Lung (tissue), 12 donors: ENCODE results near the gene ZNF841. TPM values are rescaled to one million over a fixed set of nuclear protein-coding genes. Genes with fewer than 3 reads are reported as not detected.
"Not testable (repeated sequence)": the region's sequence is repeated elsewhere in the genome, so short reads cannot be mapped to it uniquely, and the experiment has no call there.

Experiments
- ATAC-seq: fragments of 200-7000 bp; cut with Tn5 transposase; one replicate; pipeline ENCODE4 v1.9.1; 2020; ENCODE audit warnings: moderate number of reproducible peaks; ENCODE audit not compliant: insufficient read depth, low FRiP score
- DNase-seq, 3 donors: peaks; one replicate each; pipeline ENCODE4 v3.0.0-alpha.2; 2013 to 2017
- H3K27ac ChIP-seq, 2 donors: one replicate each; pipeline ENCODE4 v1.5.1; 2013; ENCODE audit warnings: mild to moderate bottlenecking in 2 of 2, moderate library complexity in 2 of 2, control low read depth in 1 of 2, inconsistent platforms in 1 of 2, low read depth in 1 of 2, low read length in 1 of 2
- H3K27me3 ChIP-seq, 3 donors: one replicate each; pipeline ENCODE4 v1.5.1; 2013; ENCODE audit warnings: low read length in 2 of 3; ENCODE audit not compliant: control insufficient read depth in 3 of 3, insufficient read depth in 3 of 3
- H3K36me3 ChIP-seq, 4 donors: one replicate each; pipeline ENCODE4 v1.5.1; 2013; ENCODE audit warnings: low read length in 4 of 4, mild to moderate bottlenecking in 1 of 4, moderate library complexity in 1 of 4; ENCODE audit not compliant: control insufficient read depth in 4 of 4, insufficient read depth in 4 of 4
- H3K4me1 ChIP-seq, 5 donors: one replicate each; pipeline ENCODE4 v1.5.1; 2013; ENCODE audit warnings: low read length in 5 of 5, mild to moderate bottlenecking in 2 of 5, moderate library complexity in 1 of 5; ENCODE audit not compliant: control insufficient read depth in 5 of 5, insufficient read depth in 5 of 5
- H3K4me3 ChIP-seq: one replicate; pipeline ENCODE4 v1.5.1; 2013; ENCODE audit warnings: mild to moderate bottlenecking, control low read depth, moderate library complexity
- H3K9ac ChIP-seq, 2 donors: one replicate each; pipeline ENCODE4 v1.5.1; 2013; ENCODE audit warnings: low read length in 2 of 2, control low read depth in 1 of 2; ENCODE audit not compliant: insufficient read depth in 1 of 2
- H3K9me3 ChIP-seq, 4 donors: one replicate each; pipeline ENCODE4 v1.5.1; 2013; ENCODE audit warnings: low read length in 3 of 4, mild to moderate bottlenecking in 1 of 4, moderate library complexity in 1 of 4; ENCODE audit not compliant: control insufficient read depth in 4 of 4, insufficient read depth in 3 of 4
- WGBS, 2 donors: extraction: QIAGEN DNeasy Blood & Tissue Kit; methylation state at CpG; one replicate each; pipeline ENCODE4 v1.1.7; 2013; 5-methylcytosine and 5-hydroxymethylcytosine counted together
- polyA plus RNA-seq, 2 donors: library from polyadenylated mRNA; stranded (reverse); fragments of 200-250 nt; gene quantifications; one replicate each; pipeline ENCODE4 v1.2.1, GENCODE V29; 2013
- total RNA-seq, 2 donors: library from RNA; depleted of rRNA in 1 of 2; stranded (reverse); fragments of >200 nt in 1 of 2; gene quantifications; one replicate each; pipeline ENCODE4 v1.2.1, GENCODE V29; 2014 to 2021
- TF ChIP-seq, protein P1 (sequence below): IDR thresholded peaks from 2 replicates; pipeline ENCODE4 v1.5.1; 2012; ENCODE audit warnings: mild to moderate bottlenecking; ENCODE audit errors: control extremely low read depth, extremely low read depth
- donor health status: control.
- donor health status: control.
- donor health status: Bipolar disorder and iron deficiency.
- donor health status: healthy.
- donor health status: DM: yes; HTN: yes; CAD: no.

Gene ZNF841
- total and polyA plus RNA-seq, 4 donors, result 5.5 to 30.4 (median 15.8) TPM

DNA sequence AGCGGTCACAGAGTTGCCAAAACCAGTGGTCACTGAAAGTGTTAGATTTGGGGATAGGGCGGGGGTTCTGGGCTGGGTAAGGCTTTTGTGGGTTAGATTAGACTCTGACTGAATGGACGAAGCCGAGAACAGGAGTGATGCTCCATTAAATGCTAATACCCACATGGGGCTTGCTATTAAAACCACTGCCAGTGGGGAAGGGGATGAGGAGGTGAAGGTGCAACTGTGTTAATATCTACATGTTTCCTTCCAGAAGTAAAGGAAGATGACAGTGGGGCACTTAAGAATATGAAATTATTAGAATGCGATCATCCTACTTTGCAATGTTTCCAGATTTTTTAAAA is 66.8 kb downstream of the ZNF841 start:
- no peaks in the 10 kb centered on the region for H3K27me3 ChIP-seq
- 16 to 20% methylated on average over 5 of the region's 5 CpGs for WGBS, 2 donors
- DNase-seq, result no peak
- TF ChIP-seq, protein P1, sequence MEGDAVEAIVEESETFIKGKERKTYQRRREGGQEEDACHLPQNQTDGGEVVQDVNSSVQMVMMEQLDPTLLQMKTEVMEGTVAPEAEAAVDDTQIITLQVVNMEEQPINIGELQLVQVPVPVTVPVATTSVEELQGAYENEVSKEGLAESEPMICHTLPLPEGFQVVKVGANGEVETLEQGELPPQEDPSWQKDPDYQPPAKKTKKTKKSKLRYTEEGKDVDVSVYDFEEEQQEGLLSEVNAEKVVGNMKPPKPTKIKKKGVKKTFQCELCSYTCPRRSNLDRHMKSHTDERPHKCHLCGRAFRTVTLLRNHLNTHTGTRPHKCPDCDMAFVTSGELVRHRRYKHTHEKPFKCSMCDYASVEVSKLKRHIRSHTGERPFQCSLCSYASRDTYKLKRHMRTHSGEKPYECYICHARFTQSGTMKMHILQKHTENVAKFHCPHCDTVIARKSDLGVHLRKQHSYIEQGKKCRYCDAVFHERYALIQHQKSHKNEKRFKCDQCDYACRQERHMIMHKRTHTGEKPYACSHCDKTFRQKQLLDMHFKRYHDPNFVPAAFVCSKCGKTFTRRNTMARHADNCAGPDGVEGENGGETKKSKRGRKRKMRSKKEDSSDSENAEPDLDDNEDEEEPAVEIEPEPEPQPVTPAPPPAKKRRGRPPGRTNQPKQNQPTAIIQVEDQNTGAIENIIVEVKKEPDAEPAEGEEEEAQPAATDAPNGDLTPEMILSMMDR, result no peak
- H3K4me1 ChIP-seq, result peaks cover 0 to 7% (median 2%) of the 10 kb centered on the region in 5 donors
- peaks cover 15 to 26% (median 24%) of the 10 kb centered on the region in 4 donors for H3K9me3 ChIP-seq
- H3K9ac ChIP-seq, result peak overlapping the region; percentile 85 to 99
- H3K36me3 ChIP-seq, result peaks cover 12 to 50% (median 30%) of the 10 kb centered on the region in 4 donors
- ATAC-seq, result no peak
- H3K4me3 ChIP-seq, result peak overlapping the region; percentile 68
- peak overlapping the region; percentile 88 to 90 for H3K27ac ChIP-seq

DNA sequence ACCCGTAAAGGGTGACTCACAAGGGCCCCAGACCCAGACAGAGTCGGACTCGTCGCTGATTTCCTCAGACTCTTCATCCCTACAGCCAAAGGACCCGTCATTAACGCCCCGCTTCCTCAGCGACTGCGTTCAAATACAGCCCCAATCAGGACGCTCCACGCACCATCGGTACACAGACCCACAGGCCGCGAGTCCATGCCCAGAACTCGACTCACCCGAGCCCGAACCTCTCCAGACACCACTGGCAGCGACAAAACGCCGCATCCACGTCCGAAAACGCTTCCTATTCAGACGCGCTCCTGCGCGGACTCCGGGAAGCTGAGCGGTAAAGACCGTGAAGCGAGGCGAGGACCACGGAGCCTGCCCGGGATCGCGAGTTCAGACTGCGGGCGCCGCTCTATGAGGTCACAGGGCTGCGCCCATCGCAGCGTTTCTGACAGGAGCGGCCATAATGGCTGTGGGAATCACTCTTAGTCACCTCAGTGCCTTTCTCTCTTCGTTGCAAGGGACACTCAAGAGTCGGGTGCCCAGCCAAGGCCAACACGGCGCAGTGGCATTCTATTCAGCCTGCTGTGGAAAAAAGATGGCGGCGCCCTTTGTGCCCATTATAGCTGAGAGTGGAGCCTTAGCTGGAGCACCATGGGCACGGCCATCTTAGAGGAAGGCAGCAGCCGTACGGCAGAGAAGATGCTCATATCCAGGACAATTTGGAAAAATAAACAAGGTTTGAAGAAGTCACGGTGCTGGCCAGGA is 67.4 kb downstream of the ZNF841 start, which contains the start of gene ZNF614:
Gene ZNF614 (minus strand): TSS at position 353 of the 753 bp plus-strand sequence. CDS start 2,634 bp downstream, outside the sequence.
- H3K4me3 ChIP-seq, result peak within 1 kb of the TSS; percentile 68
- peaks cover 0 to 7% (median 2%) of the 10 kb centered on the region in 5 donors for H3K4me1 ChIP-seq
- DNase-seq (peak; percentile 93 to 95 (median 95)), ATAC-seq (peak; percentile 95)
- peak within 1 kb of the TSS; percentile 85 to 99 for H3K9ac ChIP-seq
- WGBS, 2 donors, result 0 to 1% methylated on average over 53 of the region's 53 CpGs
- peak within 1 kb of the TSS; percentile 88 to 90 for H3K27ac ChIP-seq
- H3K36me3 ChIP-seq, result peaks cover 17 to 50% (median 30%) of the 10 kb centered on the region in 4 donors
- H3K27me3 ChIP-seq, result no peaks in the 10 kb centered on the region
- peaks cover 11 to 29% (median 22%) of the 10 kb centered on the region in 4 donors for H3K9me3 ChIP-seq
- TF ChIP-seq, protein P1, result no peak

DNA sequence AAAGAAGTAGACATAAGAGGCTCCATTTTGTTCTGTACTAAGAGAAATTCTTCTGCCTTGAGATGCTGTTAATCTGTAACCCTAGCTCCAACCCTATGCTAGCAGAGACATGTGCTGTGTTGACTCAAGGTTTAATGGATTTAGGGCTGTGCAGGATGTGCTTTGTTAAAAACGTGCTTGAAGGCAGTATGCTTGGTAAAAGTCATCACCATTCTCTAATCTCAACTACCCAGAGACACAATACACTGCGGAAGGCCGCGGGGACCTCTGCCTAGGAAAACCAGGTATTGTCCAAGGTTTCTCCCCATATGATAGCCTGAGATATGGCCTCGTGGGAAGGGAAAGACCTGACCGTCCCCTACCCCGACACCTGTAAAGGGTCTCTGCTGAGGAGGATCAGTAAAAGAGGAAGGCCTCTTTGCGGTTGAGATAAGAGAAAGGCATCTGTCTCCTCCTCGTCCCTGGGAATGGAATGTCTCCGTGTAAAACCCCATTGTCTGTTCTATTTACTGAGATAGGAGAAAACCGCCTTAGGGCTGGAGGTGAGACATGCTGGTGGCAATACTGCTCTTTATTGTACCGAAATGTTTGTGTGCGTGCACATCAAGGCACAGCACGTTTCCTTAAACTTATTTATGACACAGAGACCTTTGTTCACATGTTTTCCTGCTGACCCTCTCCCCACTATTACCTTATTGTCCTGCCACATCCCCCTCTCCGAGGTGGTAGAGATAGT is 69.1 kb downstream of the ZNF841 start:
- H3K4me3 ChIP-seq, result not testable (repeated sequence)
- 85 to 88% methylated on average over 15 of the region's 15 CpGs for WGBS, 2 donors

DNA sequence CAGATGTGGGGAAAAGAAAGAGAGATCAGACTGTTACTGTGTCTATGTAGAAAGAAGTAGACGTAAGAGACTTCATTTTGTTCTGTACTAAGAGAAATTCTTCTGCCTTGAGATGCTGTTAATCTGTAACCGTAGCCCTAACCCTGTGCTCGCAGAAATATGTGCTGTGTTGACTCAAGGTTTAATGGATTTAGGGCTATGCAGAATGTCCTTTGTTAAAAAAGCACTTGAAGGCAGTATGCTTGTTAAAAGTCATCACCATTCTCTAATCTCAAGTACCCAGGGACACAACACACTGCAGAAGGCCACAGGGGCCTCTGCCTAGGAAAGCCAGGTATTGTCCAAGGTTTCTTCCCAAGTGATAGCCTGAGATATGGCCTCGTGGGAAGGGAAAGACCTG is 71.1 kb downstream of the ZNF841 start:
- 90 to 93% methylated on average over 4 of the region's 4 CpGs for WGBS, 2 donors

More for the DNA sequence above, 69.1 kb downstream of the ZNF841 start:
- H3K4me1 ChIP-seq, H3K27me3 ChIP-seq, DNase-seq, ATAC-seq, H3K9ac ChIP-seq, H3K27ac ChIP-seq: not testable (repeated sequence)
- peaks cover 24 to 46% (median 34%) of the 10 kb centered on the region in 4 donors for H3K36me3 ChIP-seq
- H3K9me3 ChIP-seq, result peaks cover 4 to 31% (median 17%) of the 10 kb centered on the region in 4 donors

More for the DNA sequence above, 71.1 kb downstream of the ZNF841 start:
- peaks cover 4 to 37% (median 22%) of the 10 kb centered on the region in 4 donors for H3K9me3 ChIP-seq
- H3K27ac ChIP-seq, H3K27me3 ChIP-seq, ATAC-seq, H3K9ac ChIP-seq, H3K4me3 ChIP-seq: not testable (repeated sequence)
- peak in 1 of 3 donors; percentile 63 for DNase-seq
- peaks cover 38 to 60% (median 46%) of the 10 kb centered on the region in 4 donors for H3K36me3 ChIP-seq
- H3K4me1 ChIP-seq, result peaks cover 0 to 11% (median 2%) of the 10 kb centered on the region in 5 donors
